Measurements from ENCODE around the gene SCYGR7.

- TF ChIP-seq CTCF (IDR thresholded peaks at IDR 0.05), result no peak
- TF ChIP-seq EZH2 (IDR thresholded peaks at IDR 0.05; ENCODE audit: borderline replicate concordance, insufficient read depth, low read depth, low read length, poor library complexity, severe bottlenecking), result no peak
Measured at GRCh38 chr2:227720680-227721079, 7.5 kb upstream of the SCYGR7 start.

Data from B cell (primary cell).